Hepatocyte (in vitro differentiated cells): ENCODE results near the gene ZNF79.

Source experiments
- CTCF ChIP-seq: fragments of 200-600 bp; sonication (generic); IDR thresholded peaks from 2 replicates; pipeline ENCODE4 v1.5.1; 2016; ENCODE audit warnings: antibody characterized with exemption, mild to moderate bottlenecking; ENCODE audit not compliant: poor library complexity
- EZH2 ChIP-seq: fragments of 200-600 bp; sonication (generic); IDR thresholded peaks from 2 replicates; pipeline ENCODE4 v1.6.1; 2016; ENCODE audit warnings: antibody characterized with exemption, mild to moderate bottlenecking, borderline replicate concordance
- EZH2phosphoT487 ChIP-seq: fragments of 200-600 bp; sonication (generic); IDR thresholded peaks from one replicate; pipeline ENCODE4 v1.6.1; 2018; ENCODE audit warnings: antibody characterized with exemption, mild to moderate bottlenecking, low read depth, moderate library complexity; ENCODE audit not compliant: unreplicated experiment, severe bottlenecking

DNA sequence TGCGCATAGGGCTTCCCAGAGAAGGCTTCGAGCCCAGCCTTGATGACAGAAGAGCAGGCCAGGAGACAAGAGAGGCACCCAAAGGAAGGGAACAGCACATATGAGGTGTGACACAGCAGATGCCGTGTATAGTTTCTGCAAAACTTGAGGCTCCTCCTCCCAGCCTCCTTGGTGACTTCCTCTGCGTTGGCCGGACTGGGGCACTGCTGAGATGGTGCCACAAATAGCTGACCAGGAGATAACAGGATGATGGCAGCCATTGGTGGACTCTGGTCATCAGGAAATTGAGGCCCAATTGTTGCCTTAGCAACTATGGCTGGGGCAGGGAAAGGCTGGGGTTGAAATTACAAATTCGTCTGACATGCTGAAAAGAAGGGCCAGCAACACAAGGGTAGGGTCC lies 4.8 kb upstream of the ZNF79 start:
- TF ChIP-seq CTCF (no peak), EZH2 (no peak), EZH2phosphoT487 (no peak)
